ENCODE results near the gene SH3GL1. TPM values are rescaled to one million over a fixed set of nuclear protein-coding genes. Genes with fewer than 3 reads are reported as not detected.

The SH3GL1 gene
- total RNA-seq, 1 experiment from 2014 or later = 108 TPM

DNA sequence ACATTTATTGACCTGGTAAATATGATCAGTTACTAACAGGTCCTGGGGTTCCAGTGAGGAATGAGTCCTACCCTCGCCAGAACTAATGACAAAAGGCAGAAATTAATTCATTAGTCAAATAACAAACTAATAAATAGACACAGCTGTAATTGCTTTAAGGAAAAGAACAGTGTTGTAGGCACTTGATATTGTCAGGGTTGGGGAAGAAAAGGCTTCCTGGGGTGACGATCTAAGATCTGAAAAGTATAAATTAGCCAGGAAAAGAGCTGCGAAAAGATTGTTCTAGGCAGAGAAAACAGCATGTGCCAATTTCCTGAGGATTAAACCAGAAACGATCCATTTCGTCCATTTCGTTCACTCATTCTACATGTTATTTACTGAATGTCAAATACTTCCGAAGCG is 1.4 kb upstream of the SH3GL1 start:
- H3K27ac ChIP-seq (ENCODE audit: low read depth, low read length, poor library complexity, severe bottlenecking) = peak overlapping the region; percentile 91
- POLR2A ChIA-PET (ENCODE audit: low non-redundant PET) = no interaction called here
- CTCF ChIA-PET = interaction anchor here (0.6 to 1.1 kb wide), 3 partner anchors 9 to 73 kb away, joined by 3 to 4 read pairs (median 3); no protein-coding TSS in a partner anchor

DNA sequence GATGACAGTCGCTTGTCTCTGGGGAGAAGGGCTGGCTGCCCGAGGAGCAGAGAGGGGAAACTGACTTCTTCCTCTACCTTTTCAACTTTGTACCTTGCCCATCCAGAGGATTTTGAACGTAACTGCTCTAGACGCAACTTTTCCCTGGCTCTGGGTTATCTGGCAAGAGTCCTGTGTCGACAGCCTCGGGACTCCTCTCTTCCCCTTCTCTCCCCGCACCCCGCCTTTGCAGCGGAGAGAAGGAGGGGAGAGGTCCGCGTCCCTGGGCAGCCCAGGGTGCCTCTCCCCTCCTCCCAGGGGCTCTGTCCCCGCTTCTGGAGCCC is 574 bp downstream of the SH3GL1 start:
- Histone ChIP-seq H3K27me3 (replicated peaks; ENCODE audit: insufficient read depth, low read depth, low read length, poor library complexity) (no peaks in the 10 kb centered on the region), H3K4me1 (ENCODE audit: insufficient read depth, low read length, poor library complexity, severe bottlenecking) (peaks cover 3% of the 10 kb centered on the region)

More for the DNA sequence above, 1.4 kb upstream of the SH3GL1 start:
- intact Hi-C loops (cut with micrococcal nuclease; ENCODE audit: unreplicated experiment) = loop anchor here (5.0 kb wide), 1 partner anchor 71 kb away; the partner anchor contains the start of gene HDGFL2
- Histone ChIP-seq H3K4me1 (ENCODE audit: insufficient read depth, low read length, poor library complexity, severe bottlenecking) (peaks cover 3% of the 10 kb centered on the region), H3K36me3 (ENCODE audit: insufficient read depth, low read length, poor library complexity, severe bottlenecking) (peaks cover 26% of the 10 kb centered on the region), H3K9me3 (ENCODE audit: low read depth, low read length, poor library complexity, severe bottlenecking) (no peaks in the 10 kb centered on the region), H3K27me3 (replicated peaks; ENCODE audit: insufficient read depth, low read depth, low read length, poor library complexity) (no peaks in the 10 kb centered on the region), H3K4me3 (ENCODE audit: low read depth, low read length, poor library complexity, severe bottlenecking) (peak overlapping the region; percentile 71)
- BruUV-seq (replicated peaks) = TSS peak; percentile 25
- DNase-seq (ENCODE audit: low spot score) = no peak
- TF ChIP-seq, protein P1, sequence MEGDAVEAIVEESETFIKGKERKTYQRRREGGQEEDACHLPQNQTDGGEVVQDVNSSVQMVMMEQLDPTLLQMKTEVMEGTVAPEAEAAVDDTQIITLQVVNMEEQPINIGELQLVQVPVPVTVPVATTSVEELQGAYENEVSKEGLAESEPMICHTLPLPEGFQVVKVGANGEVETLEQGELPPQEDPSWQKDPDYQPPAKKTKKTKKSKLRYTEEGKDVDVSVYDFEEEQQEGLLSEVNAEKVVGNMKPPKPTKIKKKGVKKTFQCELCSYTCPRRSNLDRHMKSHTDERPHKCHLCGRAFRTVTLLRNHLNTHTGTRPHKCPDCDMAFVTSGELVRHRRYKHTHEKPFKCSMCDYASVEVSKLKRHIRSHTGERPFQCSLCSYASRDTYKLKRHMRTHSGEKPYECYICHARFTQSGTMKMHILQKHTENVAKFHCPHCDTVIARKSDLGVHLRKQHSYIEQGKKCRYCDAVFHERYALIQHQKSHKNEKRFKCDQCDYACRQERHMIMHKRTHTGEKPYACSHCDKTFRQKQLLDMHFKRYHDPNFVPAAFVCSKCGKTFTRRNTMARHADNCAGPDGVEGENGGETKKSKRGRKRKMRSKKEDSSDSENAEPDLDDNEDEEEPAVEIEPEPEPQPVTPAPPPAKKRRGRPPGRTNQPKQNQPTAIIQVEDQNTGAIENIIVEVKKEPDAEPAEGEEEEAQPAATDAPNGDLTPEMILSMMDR (conservative IDR thresholded peaks at IDR 0.05; ENCODE audit: low read depth, low read length) = no peak
- no peak for TF ChIP-seq EZH2 (IDR thresholded peaks at IDR 0.05; ENCODE audit: borderline replicate concordance, low read depth, low read length, poor library complexity, severe bottlenecking)

DNA sequence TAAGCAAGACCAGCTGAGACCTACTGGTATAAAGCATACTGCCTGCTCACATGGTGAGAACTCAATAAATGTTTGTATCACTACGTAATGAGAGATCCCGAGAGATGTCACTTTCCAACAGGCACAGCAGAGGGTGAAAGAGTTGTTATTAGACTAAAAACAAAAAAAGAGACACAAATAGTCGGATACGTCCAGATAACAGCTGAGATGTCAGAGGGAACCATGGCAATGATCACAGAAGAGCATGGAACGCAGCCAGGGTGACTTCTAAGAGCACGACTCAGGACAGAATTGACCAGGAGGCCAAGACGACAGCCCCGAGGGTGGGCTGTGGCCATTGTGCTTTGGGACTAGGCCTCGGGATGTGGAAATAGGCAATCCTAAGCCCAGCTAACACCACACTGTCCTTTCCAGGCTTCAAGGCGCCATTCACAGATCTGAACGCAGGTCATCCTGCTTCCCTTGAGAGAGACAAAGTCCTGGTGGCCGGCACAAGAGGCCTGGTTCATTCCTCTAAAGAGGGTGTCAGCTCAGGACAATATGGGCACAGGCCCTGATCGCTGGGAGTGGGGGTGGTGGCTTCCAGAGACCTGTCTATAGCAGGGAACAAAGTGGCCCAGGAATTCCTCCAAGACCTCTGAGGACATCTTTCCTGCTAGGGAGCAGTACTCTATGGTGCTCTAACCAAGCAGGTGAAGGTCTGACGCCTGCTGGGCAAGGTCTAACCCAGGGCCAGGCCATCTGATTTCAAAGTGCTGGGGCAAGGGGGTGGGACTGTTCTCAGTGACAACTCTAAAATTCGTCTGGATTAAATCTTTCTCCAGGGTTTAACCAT is 3.2 kb downstream of the SH3GL1 start:
- no peak overlapping the region for H3K4me3 ChIP-seq (ENCODE audit: low read depth, low read length, poor library complexity, severe bottlenecking)
- POLR2A ChIA-PET (ENCODE audit: low non-redundant PET) = no interaction called here

More for the DNA sequence above, 574 bp downstream of the SH3GL1 start:
- Histone ChIP-seq H3K4me3 (ENCODE audit: low read depth, low read length, poor library complexity, severe bottlenecking) (peak overlapping the region; percentile 97), H3K36me3 (ENCODE audit: insufficient read depth, low read length, poor library complexity, severe bottlenecking) (peaks cover 25% of the 10 kb centered on the region), H3K27ac (ENCODE audit: low read depth, low read length, poor library complexity, severe bottlenecking) (peak overlapping the region; percentile 93), H3K9me3 (ENCODE audit: low read depth, low read length, poor library complexity, severe bottlenecking) (no peaks in the 10 kb centered on the region)
- no peak for TF ChIP-seq EZH2 (IDR thresholded peaks at IDR 0.05; ENCODE audit: borderline replicate concordance, low read depth, low read length, poor library complexity, severe bottlenecking)
- TF ChIP-seq, protein P1 (conservative IDR thresholded peaks at IDR 0.05; ENCODE audit: low read depth, low read length) = no peak
- CTCF ChIA-PET = interaction anchor here (0.6 to 1.4 kb wide), 4 partner anchors 8 to 133 kb away, joined by 3 to 12 read pairs (median 4); no protein-coding TSS in a partner anchor
- no TSS peak for BruUV-seq (replicated peaks)
- DNase-seq (ENCODE audit: low spot score) = no peak
- POLR2A ChIA-PET (ENCODE audit: low non-redundant PET) = interaction anchor here (0.5 kb wide), 1 partner anchor 896 kb away, joined by 7 read pairs; no protein-coding TSS in a partner anchor
- intact Hi-C loops (cut with micrococcal nuclease; ENCODE audit: unreplicated experiment) = loop anchor here (1.0 to 5.0 kb wide), 2 partner anchors 73 to 132 kb away; partner anchors contain the start of gene HDGFL2

More for the DNA sequence above, 3.2 kb downstream of the SH3GL1 start:
- BruUV-seq (replicated peaks) = no TSS peak
- H3K36me3 ChIP-seq (ENCODE audit: insufficient read depth, low read length, poor library complexity, severe bottlenecking) = peaks cover 17% of the 10 kb centered on the region
- no peaks in the 10 kb centered on the region for H3K9me3 ChIP-seq (ENCODE audit: low read depth, low read length, poor library complexity, severe bottlenecking)
- no peak for DNase-seq (ENCODE audit: low spot score)
- TF ChIP-seq EZH2 (IDR thresholded peaks at IDR 0.05; ENCODE audit: borderline replicate concordance, low read depth, low read length, poor library complexity, severe bottlenecking) = no peak
- TF ChIP-seq, protein P1 (conservative IDR thresholded peaks at IDR 0.05; ENCODE audit: low read depth, low read length) = no peak
- H3K4me1 ChIP-seq (ENCODE audit: insufficient read depth, low read length, poor library complexity, severe bottlenecking) = peaks cover 14% of the 10 kb centered on the region
- no peaks in the 10 kb centered on the region for H3K27me3 ChIP-seq (replicated peaks; ENCODE audit: insufficient read depth, low read depth, low read length, poor library complexity)
- no peak overlapping the region for H3K27ac ChIP-seq (ENCODE audit: low read depth, low read length, poor library complexity, severe bottlenecking)
- intact Hi-C loops (cut with micrococcal nuclease; ENCODE audit: unreplicated experiment) = no loop called here
- CTCF ChIA-PET = no interaction called here
